H1 (cell line): ENCODE measurements around the gene NHS. TPM values are rescaled to one million over a fixed set of nuclear protein-coding genes. Genes with fewer than 3 reads are reported as not detected.

Experiments used
- KDM5A ChIP-seq: fragments of 200-600 bp; IDR thresholded peaks from 2 replicates; pipeline ENCODE4 v1.7.1; 2012; ENCODE audit warnings: mild to moderate bottlenecking, low read length, inconsistent platforms, mixed read lengths
- RNF2 ChIP-seq: fragments of 200-900, 300-1000 bp; sonication (generic); IDR thresholded peaks from 2 replicates; pipeline ENCODE4 v1.7.1; 2016; ENCODE audit warnings: borderline replicate concordance, low read depth, mild to moderate bottlenecking, antibody characterized with exemption, low read length; ENCODE audit not compliant: poor library complexity, severe bottlenecking; ENCODE audit errors: missing control alignments
- SIN3A ChIP-seq, 2 experiments: IDR thresholded peaks in 1 of 2; conservative IDR thresholded peaks in 1 of 2; 2 replicates each; pipeline ENCODE4 v1.6.1; 2011 to 2012; ENCODE audit warnings: low read length in 2 of 2, improper control_type of control experiment in 1 of 2, low read depth in 1 of 2, mild to moderate bottlenecking in 1 of 2
- ZNF274 ChIP-seq: IDR thresholded peaks from 2 replicates; pipeline ENCODE4 v1.7.0; 2012; ENCODE audit warnings: low read length, borderline replicate concordance; ENCODE audit errors: extremely low read depth
- polyA plus RNA-seq, 7 experiments: library from polyadenylated mRNA; depleted of rRNA in 3 of 7; stranded (reverse) in 5 of 7; unstranded in 2 of 7; fragments of >200 nt in 5 of 7; fragments of 200-250 nt in 2 of 7; gene quantifications; 1 replicate in 5 of 7; 2 replicates in 1 of 7; 4 replicates in 1 of 7; pipeline versions ENCODE4 v1.2.1 to v1.2.3, GENCODE V29; 2011 to 2013; ENCODE audit warnings: missing spikeins in 2 of 7, mixed read lengths in 2 of 7
- total RNA-seq: library from RNA; stranded (reverse); fragmentation: NEBNext Ultra II Directional; extraction: Animal tissue kit (Norgen Biotek cat#: 25700); gene quantifications from 2 replicates; pipeline ENCODE4 v1.2.1, GENCODE V29; 2021

Gene NHS
- total and polyA plus RNA-seq, 2 of the 8 experiments (the other 6 are each of a cell fraction or from before 2014, with no cell fraction given): 2.2 to 6.7 TPM

DNA sequence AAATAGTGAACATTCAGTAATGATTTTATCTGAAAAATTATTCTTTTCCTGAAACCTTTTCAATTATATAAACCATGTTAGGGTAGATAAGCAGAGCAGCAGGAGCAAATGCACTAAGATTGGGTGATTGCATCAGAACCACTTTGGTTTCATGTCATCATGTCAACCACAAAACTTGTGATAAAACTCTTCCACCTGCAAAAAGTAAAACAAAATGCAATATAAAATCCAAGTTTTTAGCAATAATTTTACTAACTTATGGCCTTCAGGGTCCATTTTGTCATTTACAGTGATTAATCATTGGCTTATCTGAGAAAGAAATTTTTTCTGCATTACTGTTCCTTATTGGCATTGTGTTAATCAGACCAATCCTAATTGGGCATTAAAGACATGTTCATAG, 42.4 kb downstream of the NHS start (continued):
- TF ChIP-seq RNF2: no peak
- TF ChIP-seq KDM5A: no peak
- no peak for TF ChIP-seq SIN3A (conservative IDR thresholded peaks at IDR 0.05 in 1 of 2, IDR thresholded peaks at IDR 0.05 in 1 of 2; ENCODE audit: low read depth in 1 of 2, low read length in 2 of 2)
- TF ChIP-seq ZNF274: no peak
- TF ChIP-seq, all 59 proteins: peak for 0
